Cerebellar cortex (tissue), 1 donor: Measurements from ENCODE around the gene ACADVL.

Source experiments
- DNase-seq: peaks from one replicate; pipeline ENCODE4 v3.0.0-alpha.2; 2015; ENCODE audit warnings: low spot score

Gene ACADVL

DNA sequence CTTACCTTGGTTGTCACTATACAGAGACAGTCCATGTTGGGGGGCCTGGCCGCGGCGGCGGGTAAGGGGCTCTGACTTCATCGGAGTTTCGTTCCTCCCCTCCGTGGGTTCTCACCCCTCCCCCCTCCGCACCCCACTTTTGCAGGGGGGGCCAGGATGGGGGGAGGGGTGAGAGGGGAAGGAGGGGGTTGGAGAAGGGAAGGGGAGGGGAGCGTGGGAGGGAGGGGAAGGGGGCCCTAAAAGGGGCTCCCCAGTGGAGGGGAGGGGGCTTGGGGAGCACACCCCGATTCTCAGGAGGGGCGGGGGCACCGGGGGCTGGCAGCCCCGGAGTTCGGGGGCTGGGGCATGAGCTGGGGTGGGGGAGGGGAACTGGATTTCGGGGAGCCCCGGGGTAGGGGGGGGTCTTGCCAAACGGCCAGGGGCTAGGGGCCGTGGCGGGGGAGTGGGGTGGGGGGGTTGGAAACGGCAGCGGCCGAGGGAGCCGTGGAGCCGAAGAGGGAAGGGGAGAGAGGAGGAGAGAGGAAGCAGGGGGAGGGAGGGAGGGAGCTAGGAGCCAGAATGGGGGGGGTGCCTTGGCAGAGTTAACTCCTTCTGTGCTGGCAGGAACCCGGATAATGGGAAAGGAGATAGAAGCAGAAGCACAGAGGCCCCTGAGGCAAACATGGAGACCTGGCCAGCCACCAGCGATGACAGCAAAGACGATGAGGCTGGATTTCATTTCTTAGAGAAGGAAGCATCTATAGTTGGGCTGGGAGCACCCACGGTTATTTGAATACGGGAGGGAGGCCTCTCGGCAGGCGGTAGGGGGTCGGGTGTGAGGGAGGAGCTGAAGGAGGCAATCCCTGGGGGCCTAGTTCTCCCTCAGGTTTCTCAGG, 2.4 kb upstream of the ACADVL start:
- DNase-seq, result peak; percentile 87

DNA sequence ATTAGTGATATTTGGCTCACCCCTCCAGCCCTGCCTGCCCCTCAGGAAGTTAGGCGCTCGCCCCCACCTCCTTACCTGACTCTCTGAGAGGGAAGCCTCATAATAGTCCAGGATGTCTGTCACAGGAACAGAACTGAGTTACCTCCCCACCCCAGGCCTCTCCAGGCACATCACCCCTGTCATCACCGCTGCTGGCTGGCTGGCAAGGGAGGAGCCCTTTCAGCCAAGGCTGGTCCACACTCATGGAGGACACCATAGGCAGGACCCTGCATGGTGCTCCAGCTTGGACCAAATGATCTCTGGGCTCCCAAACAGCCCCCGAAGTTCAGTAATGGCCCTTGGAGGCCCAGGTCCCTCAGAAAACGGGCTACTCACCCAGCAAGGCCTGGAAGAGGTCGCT, 1.6 kb upstream of the ACADVL start:
- peak; percentile 37 for DNase-seq

DNA sequence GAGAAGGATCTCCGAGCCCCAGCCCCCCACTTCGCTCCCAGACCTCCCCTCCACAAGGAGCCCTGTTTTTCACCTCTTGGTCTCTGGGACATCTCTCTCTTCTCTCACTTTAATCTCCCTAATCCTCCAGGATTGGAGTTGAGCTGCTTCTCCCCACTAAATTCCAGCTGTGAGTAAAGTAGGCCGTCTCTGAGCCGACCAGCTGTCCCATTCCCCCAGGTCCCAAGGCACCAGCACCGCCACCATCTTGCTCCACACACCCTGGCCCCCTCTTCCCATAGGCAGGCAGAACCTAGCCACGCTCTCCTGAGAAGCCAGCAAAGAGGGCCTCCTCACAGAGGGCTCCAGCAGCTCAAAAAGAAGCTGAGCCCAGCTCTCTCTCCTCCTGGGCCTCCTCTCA, 980 bp upstream of the ACADVL start:
- no peak for DNase-seq

DNA sequence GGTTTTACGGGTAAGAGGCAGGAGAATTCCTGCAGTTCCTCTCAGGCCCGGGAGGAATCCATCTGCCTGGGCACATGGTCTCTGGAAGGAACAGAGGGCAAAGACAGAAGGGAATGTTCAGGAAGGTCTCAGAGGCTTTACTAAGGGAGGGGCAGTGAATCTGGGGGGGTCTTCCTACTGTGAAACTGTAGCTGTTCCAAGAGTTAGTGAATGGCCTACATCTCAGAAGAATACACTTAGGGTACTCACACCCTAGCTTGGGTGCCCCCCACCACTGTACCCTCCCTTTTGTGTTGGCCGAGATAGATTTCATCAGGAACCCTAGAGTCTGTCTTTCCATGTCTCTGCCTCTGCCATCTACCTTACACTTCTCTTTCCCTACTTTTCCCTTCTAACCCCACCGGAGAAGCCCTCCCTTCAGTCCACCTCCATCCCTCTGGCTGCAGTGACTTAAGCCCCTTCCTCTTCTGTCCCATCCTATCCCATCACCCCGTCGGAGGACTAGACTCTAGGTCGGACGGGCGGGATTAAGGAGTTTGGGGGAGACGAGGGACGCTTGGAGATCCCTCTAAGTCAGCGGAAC, 418 bp upstream of the ACADVL start:
- no peak for DNase-seq

DNA sequence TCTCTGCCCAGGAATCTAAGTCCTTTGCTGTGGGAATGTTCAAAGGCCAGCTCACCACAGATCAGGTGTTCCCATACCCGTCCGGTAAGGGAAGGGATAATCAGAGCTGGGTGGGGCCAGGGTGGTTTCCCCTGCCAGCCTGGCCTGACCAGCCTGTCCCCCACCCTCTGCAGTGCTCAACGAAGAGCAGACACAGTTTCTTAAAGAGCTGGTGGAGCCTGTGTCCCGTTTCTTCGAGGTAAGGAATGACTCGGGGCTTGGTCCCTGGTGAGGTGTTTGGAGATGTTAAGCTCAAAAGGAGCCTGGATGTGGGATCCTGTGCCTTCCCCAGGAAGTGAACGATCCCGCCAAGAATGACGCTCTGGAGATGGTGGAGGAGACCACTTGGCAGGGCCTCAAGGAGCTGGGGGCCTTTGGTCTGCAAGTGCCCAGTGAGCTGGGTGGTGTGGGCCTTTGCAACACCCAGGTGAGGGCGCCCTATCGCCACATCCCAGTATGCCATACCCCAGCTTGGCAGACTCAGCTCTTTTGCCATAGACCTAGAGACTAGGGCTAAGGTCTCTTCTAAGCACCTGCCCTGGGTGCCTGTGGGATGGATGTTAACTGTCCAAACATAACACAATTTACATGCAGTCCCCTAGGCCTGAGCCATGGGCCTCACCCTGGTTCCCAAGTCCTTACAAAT, 997 bp downstream of the ACADVL start:
- peak; percentile 70 for DNase-seq

GRCh38 chr17:7221278-7222092, 1.7 kb downstream of the ACADVL start:
- DNase-seq, result no peak

DNA sequence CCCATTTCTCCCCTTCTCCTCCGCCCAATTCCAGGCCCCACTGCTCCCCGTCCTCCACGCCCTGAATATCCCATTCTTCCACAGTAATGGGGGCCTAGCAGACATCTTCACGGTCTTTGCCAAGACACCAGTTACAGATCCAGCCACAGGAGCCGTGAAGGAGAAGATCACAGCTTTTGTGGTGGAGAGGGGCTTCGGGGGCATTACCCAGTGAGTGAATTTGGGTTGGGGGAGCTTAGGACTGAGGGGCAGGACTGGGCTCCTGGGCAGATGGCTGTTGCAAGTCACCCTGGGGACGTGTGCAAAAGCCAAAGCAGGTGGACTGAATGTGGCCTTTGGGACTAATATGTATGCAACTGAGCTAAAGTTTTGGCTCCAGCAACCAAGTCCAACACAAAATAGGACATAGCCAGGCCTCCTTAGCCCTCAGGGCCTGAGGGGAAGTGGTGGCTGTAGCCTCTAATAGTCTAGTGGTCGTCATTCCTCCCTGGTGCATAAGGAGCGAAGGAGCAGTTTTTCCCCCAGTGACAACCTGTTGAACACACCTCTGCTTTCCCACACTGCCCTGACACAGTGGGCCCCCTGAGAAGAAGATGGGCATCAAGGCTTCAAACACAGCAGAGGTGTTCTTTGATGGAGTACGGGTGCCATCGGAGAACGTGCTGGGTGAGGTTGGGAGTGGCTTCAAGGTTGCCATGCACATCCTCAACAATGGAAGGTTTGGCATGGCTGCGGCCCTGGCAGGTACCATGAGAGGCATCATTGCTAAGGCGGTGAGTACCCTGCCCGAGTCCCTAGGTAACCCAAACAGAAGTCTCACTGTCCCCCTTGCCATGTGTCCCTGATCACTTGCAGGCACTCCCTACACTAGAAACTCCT, 2.6 kb downstream of the ACADVL start:
- DNase-seq, result peak; percentile 28

DNA sequence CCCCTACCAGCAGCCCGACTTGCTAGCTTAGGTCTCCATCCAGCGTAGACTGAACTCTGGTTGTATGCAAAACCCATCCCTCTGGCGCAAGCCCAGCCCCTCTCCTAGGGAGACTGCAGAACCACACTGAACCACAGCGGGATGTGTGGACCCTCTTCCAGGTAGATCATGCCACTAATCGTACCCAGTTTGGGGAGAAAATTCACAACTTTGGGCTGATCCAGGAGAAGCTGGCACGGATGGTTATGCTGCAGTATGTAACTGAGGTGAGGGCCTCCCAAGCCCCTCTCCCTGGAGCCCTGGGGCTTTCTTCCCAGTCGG, 3.2 kb downstream of the ACADVL start:
- peak; percentile 59 for DNase-seq

DNA sequence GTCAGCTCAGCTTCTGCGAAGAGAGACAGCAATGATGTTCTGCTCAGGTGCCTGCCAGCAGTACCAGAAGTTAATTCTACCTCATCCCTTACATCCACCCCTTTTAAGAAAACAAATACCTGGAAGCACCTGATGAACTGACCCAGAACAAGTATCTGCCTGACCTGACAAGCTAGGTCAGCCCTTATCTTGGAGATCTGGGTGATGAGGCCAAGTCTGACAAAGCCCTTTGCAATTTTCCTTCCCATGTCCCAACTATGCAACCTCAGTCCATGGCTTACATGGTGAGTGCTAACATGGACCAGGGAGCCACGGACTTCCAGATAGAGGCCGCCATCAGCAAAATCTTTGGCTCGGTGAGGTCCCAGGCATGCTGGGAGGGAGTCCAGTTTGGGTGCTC, 3.6 kb downstream of the ACADVL start:
- no peak for DNase-seq

DNA sequence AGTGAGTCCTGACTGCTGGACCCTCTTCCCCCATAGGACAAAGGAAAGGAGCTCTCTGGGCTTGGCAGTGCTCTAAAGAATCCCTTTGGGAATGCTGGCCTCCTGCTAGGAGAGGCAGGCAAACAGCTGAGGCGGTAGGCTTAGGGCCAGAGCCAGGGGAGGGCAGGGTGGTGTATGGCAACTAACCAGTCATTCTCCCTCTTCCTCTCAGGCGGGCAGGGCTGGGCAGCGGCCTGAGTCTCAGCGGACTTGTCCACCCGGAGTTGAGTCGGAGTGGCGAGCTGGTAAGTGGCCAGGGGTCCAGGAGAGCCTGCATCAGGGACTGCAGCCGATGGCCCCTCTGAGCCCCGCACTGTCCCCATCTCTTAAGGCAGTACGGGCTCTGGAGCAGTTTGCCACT, 4.4 kb downstream of the ACADVL start:
- DNase-seq, result no peak

- DNase-seq, result no peak
These were observed 4.9 kb downstream of the ACADVL start for GRCh38 chr17:7224661-7225111.

GRCh38 chr17:7225711-7226331, 6.1 kb downstream of the ACADVL start:
- DNase-seq, result no peak

- no peak for DNase-seq
These were observed 7.3 kb downstream of the ACADVL start for GRCh38 chr17:7226721-7227710.

DNA sequence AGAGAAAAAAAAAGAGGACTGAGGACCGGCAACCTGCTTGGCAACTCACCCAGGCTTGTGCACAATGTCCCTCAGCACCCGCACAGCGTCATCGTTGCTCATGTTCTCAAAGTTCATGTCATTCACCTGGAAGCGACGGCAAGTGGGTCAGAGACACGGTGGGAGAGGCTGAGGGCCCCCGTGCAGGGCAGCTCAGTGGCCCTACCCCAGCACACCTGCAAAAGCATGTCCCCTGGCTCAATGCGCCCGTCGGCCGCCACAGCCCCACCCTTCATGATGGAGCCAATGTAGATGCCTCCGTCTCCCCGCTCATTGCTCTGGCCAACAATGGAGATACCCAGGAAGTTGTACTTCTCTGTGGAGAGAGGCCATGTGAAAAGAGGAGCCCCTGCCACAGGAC, 9.2 kb downstream of the ACADVL start:
- no peak for DNase-seq

DNA sequence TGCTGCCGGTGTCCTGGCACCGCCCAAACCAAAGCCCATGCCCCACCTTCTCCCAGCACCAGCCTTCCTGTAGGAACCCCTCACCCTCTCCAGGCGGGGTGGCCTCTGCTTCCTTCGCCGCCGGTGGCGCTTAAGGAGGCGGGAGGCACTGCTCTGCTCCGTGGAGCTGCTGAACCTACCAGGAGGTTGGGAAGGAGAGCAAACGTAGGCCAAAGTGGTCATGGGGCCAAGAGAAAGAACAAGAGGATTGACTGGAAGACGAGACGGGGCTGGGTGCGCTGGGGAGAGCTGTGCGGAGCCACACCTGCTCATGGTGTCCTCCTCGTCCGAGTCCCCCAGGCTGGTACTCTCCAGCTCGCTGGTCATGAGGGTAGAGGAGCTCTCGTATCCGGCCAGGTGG, 9.8 kb downstream of the ACADVL start:
- DNase-seq, result no peak

GRCh38 chr17:7232114-7232513, 12.4 kb downstream of the ACADVL start:
- DNase-seq, result no peak

GRCh38 chr17:7233701-7234082, 14.0 kb downstream of the ACADVL start:
- DNase-seq, result no peak

- DNase-seq, result peak; percentile 97
These were observed 14.6 kb downstream of the ACADVL start, which contains the start of gene DVL2 for GRCh38 chr17:7234083-7234951. Gene DVL2 (minus strand): TSS chr17:7234517. CDS start chr17:7234262, 255 bp downstream.
